Loucy (cell line): Measurements from ENCODE around the gene TBC1D22A.
A peak's percentile ranks its signal among the peaks of the same experiment; 100 is the strongest.

Experiments
- H2AFZ ChIP-seq: fragments of 200-600 bp; sonication (generic); 2 replicates; pipeline ENCODE4 v1.6.0; 2016; ENCODE audit warnings: antibody characterized with exemption, mild to moderate bottlenecking, low read length, moderate library complexity
- H3F3A ChIP-seq: fragments of 200-600 bp; 2 replicates; pipeline ENCODE4 v1.6.0; 2016; ENCODE audit warnings: antibody characterized with exemption, low read depth, mild to moderate bottlenecking
- H3K27me3 ChIP-seq: fragments of 200-600 bp; sonication (generic); 2 replicates; pipeline ENCODE4 v1.6.1; 2014; ENCODE audit warnings: low read length, mild to moderate bottlenecking; ENCODE audit not compliant: insufficient read depth, poor library complexity, severe bottlenecking
- H3K36me3 ChIP-seq: fragments of 200-600 bp; sonication (generic); 2 replicates; pipeline ENCODE4 v1.6.1; 2016; ENCODE audit warnings: low read length; ENCODE audit not compliant: insufficient read depth
- H3K4me1 ChIP-seq: fragments of 200-600 bp; sonication (generic); 2 replicates; pipeline ENCODE4 v1.5.1; 2014; ENCODE audit warnings: low read length, mild to moderate bottlenecking; ENCODE audit not compliant: insufficient read depth, poor library complexity, severe bottlenecking
- H3K4me2 ChIP-seq: fragments of 200-600 bp; sonication (generic); 2 replicates; pipeline ENCODE4 v1.6.0; 2014; ENCODE audit warnings: antibody characterized with exemption, low read length, low read depth, mild to moderate bottlenecking; ENCODE audit not compliant: poor library complexity, severe bottlenecking
- H3K4me3 ChIP-seq: fragments of 200-600 bp; sonication (generic); 2 replicates; pipeline ENCODE4 v1.5.1; 2014; ENCODE audit warnings: low read length, mild to moderate bottlenecking, mixed read lengths; ENCODE audit not compliant: poor library complexity, severe bottlenecking
- H3K79me2 ChIP-seq: fragments of 200-600 bp; sonication (generic); 2 replicates; pipeline ENCODE4 v1.6.1; 2014; ENCODE audit warnings: low read length; ENCODE audit not compliant: insufficient read depth
- H3K9ac ChIP-seq: fragments of 200-600 bp; sonication (generic); 2 replicates; pipeline ENCODE4 v1.6.0; 2014; ENCODE audit warnings: mild to moderate bottlenecking, low read depth, low read length, moderate library complexity; ENCODE audit not compliant: poor library complexity, severe bottlenecking
- H3K9me2 ChIP-seq: fragments of 200-600 bp; sonication (generic); replicated peaks from 2 replicates; pipeline ENCODE4 v1.6.1; 2016; ENCODE audit warnings: low read depth, low read length, mixed read lengths
- H3K9me3 ChIP-seq: fragments of 200-600 bp; sonication (generic); 2 replicates; pipeline ENCODE4 v1.6.1; 2014; ENCODE audit warnings: mild to moderate bottlenecking, antibody characterized with exemption, low read length, low read depth; ENCODE audit not compliant: insufficient read depth
- H4K20me1 ChIP-seq: fragments of 200-600 bp; sonication (generic); 2 replicates; pipeline ENCODE4 v1.6.0; 2014; ENCODE audit warnings: antibody characterized with exemption, low read length, mild to moderate bottlenecking; ENCODE audit not compliant: insufficient read depth, poor library complexity, severe bottlenecking
- EZH2phosphoT487 ChIP-seq: fragments of 200-600 bp; IDR thresholded peaks from 2 replicates; pipeline ENCODE4 v1.6.1; 2018; ENCODE audit warnings: antibody characterized with exemption, mild to moderate bottlenecking, moderate library complexity, borderline replicate concordance
- TF ChIP-seq, protein P1 (sequence below): fragments of 200-600 bp; sonication (generic); conservative IDR thresholded peaks from 2 replicates; pipeline ENCODE4 v1.5.1; 2014; ENCODE audit warnings: mild to moderate bottlenecking, antibody characterized with exemption, low read length

The TBC1D22A gene

DNA sequence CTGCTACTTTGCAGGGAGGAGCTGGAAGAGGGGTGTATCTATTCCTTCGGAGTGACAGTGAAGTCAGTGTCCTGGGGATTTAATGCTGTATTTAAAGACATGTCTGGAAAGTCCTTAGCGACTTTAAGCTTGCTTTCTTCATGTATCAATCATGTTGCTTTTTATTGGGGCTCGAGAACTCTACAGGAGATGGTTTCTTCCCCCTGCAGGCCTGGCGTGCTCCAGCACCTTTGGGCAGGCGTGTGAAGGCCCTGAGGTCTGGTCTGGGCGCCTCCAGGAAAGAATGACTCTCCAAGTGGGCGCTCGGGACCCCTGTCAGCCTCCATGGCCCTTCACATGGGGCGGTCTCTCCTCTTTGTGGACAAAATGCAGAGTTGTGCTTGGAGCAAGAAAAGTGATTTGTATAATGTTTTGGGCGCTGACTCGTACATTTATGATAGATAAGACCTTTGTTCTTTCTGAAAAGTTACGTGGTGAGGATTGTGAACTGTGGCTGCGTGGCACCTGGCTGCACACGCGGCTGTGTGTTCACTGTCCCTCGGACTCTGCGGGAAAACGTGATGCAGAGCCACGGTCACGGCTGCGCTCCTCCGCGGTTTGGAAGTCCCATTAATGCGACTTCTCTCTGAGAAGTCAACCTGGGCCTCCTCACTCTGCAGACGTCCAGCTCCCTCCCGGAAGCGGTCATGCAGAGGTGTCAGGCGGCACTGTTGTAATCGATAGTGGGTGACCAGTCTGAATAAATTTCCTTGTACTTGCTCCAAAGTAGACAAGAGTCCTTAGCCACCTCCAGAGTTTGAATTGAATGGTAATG, 282.5 kb downstream of the TBC1D22A start:
- peak overlapping the region; percentile 89 for H3K4me2 ChIP-seq
- no peak overlapping the region for H2AFZ ChIP-seq
- H3K9me3 ChIP-seq, result no peaks in the 10 kb centered on the region
- no peaks in the 10 kb centered on the region for H3K36me3 ChIP-seq
- peaks cover 46% of the 10 kb centered on the region for H3K4me1 ChIP-seq
- H3K9ac ChIP-seq, result no peak overlapping the region
- no peaks in the 10 kb centered on the region for H4K20me1 ChIP-seq
- peak overlapping the region; percentile 31 for H3K4me3 ChIP-seq
- no peak for TF ChIP-seq EZH2phosphoT487
- TF ChIP-seq, protein P1, sequence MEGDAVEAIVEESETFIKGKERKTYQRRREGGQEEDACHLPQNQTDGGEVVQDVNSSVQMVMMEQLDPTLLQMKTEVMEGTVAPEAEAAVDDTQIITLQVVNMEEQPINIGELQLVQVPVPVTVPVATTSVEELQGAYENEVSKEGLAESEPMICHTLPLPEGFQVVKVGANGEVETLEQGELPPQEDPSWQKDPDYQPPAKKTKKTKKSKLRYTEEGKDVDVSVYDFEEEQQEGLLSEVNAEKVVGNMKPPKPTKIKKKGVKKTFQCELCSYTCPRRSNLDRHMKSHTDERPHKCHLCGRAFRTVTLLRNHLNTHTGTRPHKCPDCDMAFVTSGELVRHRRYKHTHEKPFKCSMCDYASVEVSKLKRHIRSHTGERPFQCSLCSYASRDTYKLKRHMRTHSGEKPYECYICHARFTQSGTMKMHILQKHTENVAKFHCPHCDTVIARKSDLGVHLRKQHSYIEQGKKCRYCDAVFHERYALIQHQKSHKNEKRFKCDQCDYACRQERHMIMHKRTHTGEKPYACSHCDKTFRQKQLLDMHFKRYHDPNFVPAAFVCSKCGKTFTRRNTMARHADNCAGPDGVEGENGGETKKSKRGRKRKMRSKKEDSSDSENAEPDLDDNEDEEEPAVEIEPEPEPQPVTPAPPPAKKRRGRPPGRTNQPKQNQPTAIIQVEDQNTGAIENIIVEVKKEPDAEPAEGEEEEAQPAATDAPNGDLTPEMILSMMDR, result 0 out of 2 replicates have a peak, but pooled peaks have one; percentile 25
- H3K27me3 ChIP-seq, result no peaks in the 10 kb centered on the region
- H3K79me2 ChIP-seq, result no peaks in the 10 kb centered on the region; the same call in 1 of the 2 replicates
- no peaks in the 10 kb centered on the region for H3F3A ChIP-seq
- no peaks in the 10 kb centered on the region for H3K9me2 ChIP-seq

- Histone ChIP-seq H3K4me1 (peaks cover 54% of the 10 kb centered on the region), H3F3A (no peaks in the 10 kb centered on the region), H3K79me2 (no peaks in the 10 kb centered on the region; the same call in 1 of the 2 replicates), H3K9me3 (no peaks in the 10 kb centered on the region), H3K27me3 (no peaks in the 10 kb centered on the region), H3K4me2 (no peak overlapping the region), H3K4me3 (no peak overlapping the region), H4K20me1 (no peaks in the 10 kb centered on the region), H3K36me3 (no peaks in the 10 kb centered on the region), H2AFZ (no peak overlapping the region), H3K9ac (no peak overlapping the region), H3K9me2 (no peaks in the 10 kb centered on the region)
- no peak for TF ChIP-seq EZH2phosphoT487
- TF ChIP-seq, protein P1, result no peak
Observed at GRCh38 chr22:47045691-47046410, 283.4 kb downstream of the TBC1D22A start.

DNA sequence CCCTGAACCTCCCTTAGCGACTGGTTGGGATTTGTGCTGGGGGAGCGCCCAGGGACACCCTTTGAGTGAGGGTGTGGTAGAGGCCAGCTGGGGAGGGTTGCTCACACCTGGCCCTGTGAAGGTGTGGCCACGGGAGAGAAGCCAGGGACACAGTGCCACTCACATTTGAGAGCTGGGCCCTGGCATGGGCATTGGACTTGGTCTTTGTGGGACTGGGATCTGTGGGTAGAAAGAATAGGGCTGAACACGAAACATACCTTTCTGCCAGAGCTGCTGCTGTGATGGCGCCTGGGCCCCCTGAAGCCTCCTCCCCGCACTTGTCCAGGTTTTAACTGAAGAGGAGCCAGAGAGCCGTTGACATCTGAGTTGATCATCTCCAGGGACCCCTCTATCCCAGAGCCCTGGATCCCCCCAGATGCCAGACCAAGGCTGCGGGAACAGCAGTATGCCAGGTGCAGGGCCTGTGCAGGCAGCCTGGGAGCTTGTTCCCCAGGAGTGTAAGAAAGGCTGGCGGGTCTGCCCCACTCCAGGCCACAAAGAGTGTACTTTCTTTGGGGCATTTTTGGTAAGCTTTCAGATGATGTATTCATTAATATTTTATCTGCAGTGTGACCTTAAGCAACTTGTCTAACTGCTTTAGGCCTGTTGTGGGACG, 284.1 kb downstream of the TBC1D22A start:
- Histone ChIP-seq H3K27me3 (no peaks in the 10 kb centered on the region), H3K9me3 (no peaks in the 10 kb centered on the region), H3K9me2 (no peaks in the 10 kb centered on the region), H3K4me1 (peaks cover 60% of the 10 kb centered on the region), H2AFZ (no peak overlapping the region), H4K20me1 (no peaks in the 10 kb centered on the region), H3K9ac (no peak overlapping the region), H3K36me3 (no peaks in the 10 kb centered on the region), H3F3A (no peaks in the 10 kb centered on the region), H3K4me3 (no peak overlapping the region), H3K79me2 (peaks cover 2% of the 10 kb centered on the region; the same call in 1 of the 2 replicates), H3K4me2 (no peak overlapping the region)
- no peak for TF ChIP-seq EZH2phosphoT487
- TF ChIP-seq, protein P1, result no peak
